HG02642 (cell line): ENCODE data around the gene WSCD2.

ENCODE experiments used
- ATAC-seq: cut with Tn5 transposase; IDR thresholded peaks from one replicate; pipeline ENCODE4 v1.9.1; 2021; ENCODE audit warnings: mild to moderate bottlenecking; ENCODE audit not compliant: unreplicated experiment, poor library complexity

WSCD2 gene

GRCh38 chr12:108129017-108129812 is at the start of gene WSCD2:
TSS of gene WSCD2 (plus strand) at chr12:108129288. CDS start at chr12:108195833, 66,545 bp downstream.
- ATAC-seq: no peak

- no peak for ATAC-seq
Measured at GRCh38 chr12:108079721-108080120, 49.4 kb upstream of the WSCD2 start.

- no peak for ATAC-seq
Measured at GRCh38 chr12:108080363-108080762, 48.7 kb upstream of the WSCD2 start.

- ATAC-seq: no peak
Measured at GRCh38 chr12:108082485-108082884, 46.6 kb upstream of the WSCD2 start.

GRCh38 chr12:108087900-108088299 is 41.2 kb upstream of the WSCD2 start:
- ATAC-seq: no peak

GRCh38 chr12:108090107-108090899 is 38.8 kb upstream of the WSCD2 start:
- no peak for ATAC-seq

- no peak for ATAC-seq
Measured at GRCh38 chr12:108090932-108091678, 38.0 kb upstream of the WSCD2 start.

GRCh38 chr12:108091679-108092051 is 37.4 kb upstream of the WSCD2 start:
- no peak for ATAC-seq

- no peak for ATAC-seq
Measured at GRCh38 chr12:108093209-108093608, 35.9 kb upstream of the WSCD2 start.

GRCh38 chr12:108094056-108094649 is 34.9 kb upstream of the WSCD2 start:
- no peak for ATAC-seq

GRCh38 chr12:108097160-108097911 is 31.8 kb upstream of the WSCD2 start:
- ATAC-seq: no peak

- no peak for ATAC-seq
Measured at GRCh38 chr12:108098374-108098773, 30.7 kb upstream of the WSCD2 start.

GRCh38 chr12:108099073-108099472 is 30.0 kb upstream of the WSCD2 start:
- no peak for ATAC-seq

- no peak for ATAC-seq
Measured at GRCh38 chr12:108099778-108100489, 29.2 kb upstream of the WSCD2 start.

GRCh38 chr12:108101605-108102175 is 27.4 kb upstream of the WSCD2 start:
- no peak for ATAC-seq

- no peak for ATAC-seq
Measured at GRCh38 chr12:108102363-108102762, 26.7 kb upstream of the WSCD2 start.

GRCh38 chr12:108103087-108103486 is 26.0 kb upstream of the WSCD2 start:
- ATAC-seq: no peak

- ATAC-seq: no peak
Measured at GRCh38 chr12:108103517-108103916, 25.6 kb upstream of the WSCD2 start.

GRCh38 chr12:108104657-108105056 is 24.4 kb upstream of the WSCD2 start:
- no peak for ATAC-seq
